HG03442 (cell line): Measurements from ENCODE around the gene EMC7.
"Not testable (repeated sequence)": the region's sequence is repeated elsewhere in the genome, so short reads cannot be mapped to it uniquely, and the experiment has no call there.

Experiments
- ATAC-seq: cut with Tn5 transposase; IDR thresholded peaks from one replicate; pipeline ENCODE4 v1.9.1; 2021; ENCODE audit warnings: mild to moderate bottlenecking, moderate library complexity; ENCODE audit not compliant: unreplicated experiment

Gene EMC7

DNA sequence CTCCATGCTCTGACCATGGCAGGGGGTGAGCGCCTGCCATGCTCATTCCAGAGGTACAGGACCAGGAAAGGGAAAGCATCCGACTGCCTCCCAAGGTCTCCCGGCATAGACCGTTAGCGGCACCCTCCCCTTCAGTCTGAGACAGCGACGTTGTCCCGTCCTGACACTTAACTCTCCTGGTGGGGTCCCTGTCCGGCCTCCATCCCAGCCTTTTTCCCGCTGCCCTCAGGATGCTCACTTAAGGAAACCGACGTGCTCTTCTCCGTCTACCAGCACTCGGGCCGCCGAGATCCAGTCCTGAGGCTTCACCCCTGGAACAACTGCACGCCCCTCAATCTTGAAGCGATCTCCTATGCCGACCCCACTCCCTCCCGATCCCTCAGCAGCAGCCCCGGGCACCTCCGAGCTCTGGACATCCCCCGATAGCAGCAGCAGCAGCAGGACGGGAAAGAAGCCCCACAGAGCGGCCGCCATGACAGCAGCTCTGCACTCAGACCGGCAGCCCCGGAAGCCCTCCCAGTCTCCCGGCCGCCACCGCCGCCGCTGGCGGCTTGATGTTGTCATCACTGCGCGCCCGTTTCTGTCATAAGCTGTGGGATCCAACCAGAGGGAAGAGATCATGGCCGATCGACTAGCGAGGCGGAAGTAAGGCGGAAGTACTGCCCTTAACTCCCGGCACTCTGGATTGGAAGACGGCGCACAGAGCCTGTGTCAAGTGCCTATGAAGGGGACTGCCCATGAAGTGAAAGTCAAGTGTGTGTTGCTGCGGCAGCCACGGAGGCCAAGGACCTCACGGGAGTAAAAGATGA lies at the start of gene EMC7, which contains the start of gene PGBD4:
EMC7 (minus strand) TSS at position 497 of the 809 bp plus-strand sequence; CDS start at position 474, 23 bp downstream.
PGBD4 (plus strand) TSS at position 718 of the 809 bp plus-strand sequence. CDS start 449 bp downstream, outside the sequence.
- peak; percentile 98 for ATAC-seq

DNA sequence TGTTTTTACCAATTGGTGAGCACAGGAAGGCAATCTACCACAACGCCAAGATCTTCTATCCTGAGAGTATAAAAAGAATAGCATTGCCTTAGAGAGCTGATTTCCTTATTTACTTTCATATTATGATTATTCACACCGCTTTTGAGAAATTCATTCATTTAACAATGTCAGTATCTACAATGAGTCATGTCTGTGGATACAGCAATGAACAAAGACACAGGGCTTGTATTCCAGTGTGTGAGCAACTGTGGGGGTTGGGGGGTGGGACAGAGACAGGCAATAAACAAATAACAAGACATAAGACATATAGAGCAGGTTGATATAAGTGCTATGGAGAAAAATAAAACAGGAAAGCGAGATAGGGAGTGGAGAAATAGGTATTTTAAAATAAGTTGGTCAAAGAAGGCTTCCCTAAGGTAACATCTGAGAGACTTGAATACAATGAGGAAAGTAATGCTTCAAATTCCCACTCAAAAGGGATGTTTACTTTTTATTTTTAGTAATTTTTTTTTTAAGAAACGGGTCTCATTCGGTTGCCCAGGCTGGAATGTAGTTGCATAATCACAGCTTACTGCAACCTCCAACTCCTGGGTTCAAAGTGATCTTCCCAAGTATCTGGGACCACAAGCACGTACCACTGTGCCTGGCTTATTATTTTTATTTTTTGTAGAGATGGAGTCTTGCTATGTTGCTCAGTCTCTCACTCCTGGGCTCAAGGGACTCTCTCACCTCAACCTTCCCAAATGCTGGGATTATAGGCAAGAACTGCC lies 45.9 kb upstream of the EMC7 start:
- ATAC-seq = no peak

DNA sequence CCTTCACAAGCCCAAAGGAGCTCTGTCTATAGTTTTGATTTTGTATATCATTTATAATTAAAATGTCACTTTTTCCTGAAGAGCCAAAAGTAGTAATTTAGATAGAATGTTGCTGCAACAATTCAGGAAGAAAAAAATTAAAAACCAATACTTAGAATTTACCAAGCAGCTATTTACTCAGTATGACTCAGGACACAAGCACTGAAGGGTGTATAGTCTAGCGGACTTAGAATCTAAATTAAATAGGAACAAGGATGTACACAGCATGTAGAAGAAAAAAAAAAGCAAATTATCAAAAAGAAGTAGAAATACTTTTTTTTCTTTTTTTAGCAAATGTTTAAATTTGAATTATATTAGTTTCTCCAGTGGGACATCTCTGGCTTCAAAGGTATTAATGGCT lies 31.8 kb upstream of the EMC7 start:
- ATAC-seq = no peak

DNA sequence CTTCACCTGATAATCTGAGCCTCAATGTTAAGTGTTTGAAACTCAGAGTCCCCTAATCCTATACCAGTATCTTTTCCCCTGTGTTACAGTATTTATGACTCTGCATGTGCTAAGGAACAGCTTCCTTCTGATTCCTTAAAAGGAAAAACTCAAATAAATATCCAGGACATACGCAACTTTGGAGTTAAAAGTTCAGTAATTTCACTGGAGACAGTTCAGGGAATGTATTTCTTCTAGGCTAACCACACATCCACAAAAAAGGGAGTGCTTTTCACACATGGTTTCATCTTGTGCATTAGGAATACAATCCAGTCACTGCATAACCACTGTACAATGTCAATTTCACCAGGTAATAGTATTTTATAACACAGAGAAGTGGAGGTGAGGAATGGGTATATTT lies 31.2 kb upstream of the EMC7 start:
- ATAC-seq = no peak

DNA sequence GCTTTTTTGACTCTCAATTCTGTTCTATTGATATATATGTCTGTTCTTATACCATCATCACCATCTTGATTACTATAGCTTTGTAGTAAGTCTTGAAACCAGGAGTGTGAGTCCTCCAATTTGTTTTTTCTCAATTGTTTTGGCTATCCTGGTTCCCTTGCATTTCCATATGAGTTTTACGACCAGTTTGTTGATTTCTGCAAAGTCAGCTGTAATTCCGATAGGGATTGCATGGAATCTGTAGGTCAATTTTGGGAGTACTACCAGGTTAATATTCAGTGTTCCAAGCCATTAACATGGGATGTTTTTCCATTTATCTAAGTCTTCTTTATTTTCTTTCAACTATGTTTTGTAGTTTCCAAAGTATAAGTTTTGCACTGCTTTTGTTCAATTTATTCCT lies 27.2 kb upstream of the EMC7 start:
- no peak for ATAC-seq

DNA sequence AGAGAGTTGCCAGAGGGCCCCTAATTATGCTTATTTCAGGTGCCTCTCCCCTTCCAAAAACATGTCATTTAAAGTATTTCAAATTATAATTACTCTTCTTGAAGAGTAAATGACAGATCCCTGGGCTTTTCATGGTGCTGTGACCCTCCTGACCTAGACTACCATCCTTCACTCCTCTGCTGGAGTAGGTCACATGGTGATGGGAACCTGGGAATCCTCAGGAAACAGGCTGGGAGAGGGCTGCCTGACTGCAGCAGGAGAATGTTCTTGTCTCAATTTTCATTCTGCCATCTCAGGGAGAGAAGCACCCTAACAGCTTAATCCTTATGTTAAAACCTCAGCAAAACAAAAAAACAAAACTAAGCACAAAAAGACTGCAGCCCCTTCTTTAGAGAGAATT lies 24.9 kb upstream of the EMC7 start:
- no peak for ATAC-seq

DNA sequence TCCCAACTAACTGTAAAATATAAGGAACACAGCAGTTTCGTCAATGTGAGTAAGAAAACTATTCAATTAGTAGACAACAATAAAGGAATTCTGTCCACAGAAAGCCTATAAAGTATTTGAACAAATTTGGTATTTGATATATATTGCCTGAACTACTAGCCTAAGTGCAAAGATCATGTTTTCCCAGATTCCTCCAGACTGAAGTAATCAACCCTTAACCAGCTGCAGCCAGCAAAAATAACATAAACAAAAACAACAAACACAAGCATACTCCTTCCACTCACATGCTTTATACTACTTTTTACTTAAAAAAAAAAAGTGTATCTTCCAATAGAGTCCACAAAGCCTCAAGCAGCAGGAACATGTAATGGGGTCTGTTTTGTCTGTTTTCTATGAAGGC lies 24.3 kb upstream of the EMC7 start:
- ATAC-seq = no peak

DNA sequence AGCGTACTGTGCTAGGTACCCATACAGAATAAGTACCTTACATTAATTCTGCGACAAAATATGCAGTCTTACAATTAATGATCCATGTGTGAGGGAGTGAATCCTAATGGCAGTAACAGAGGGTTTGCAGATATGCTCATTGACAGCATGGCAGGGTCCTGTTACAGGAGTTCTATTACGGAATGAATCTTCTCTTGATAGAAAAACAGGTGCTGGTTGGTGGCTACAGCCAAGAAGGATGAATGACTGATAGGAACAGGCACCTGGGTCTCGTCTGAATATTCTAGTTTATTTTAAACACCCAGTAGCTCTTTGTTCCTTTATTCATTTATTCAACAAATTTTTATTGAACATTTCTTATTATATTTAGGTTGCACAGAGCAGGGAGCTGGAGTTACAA lies 23.0 kb upstream of the EMC7 start:
- ATAC-seq = no peak

DNA sequence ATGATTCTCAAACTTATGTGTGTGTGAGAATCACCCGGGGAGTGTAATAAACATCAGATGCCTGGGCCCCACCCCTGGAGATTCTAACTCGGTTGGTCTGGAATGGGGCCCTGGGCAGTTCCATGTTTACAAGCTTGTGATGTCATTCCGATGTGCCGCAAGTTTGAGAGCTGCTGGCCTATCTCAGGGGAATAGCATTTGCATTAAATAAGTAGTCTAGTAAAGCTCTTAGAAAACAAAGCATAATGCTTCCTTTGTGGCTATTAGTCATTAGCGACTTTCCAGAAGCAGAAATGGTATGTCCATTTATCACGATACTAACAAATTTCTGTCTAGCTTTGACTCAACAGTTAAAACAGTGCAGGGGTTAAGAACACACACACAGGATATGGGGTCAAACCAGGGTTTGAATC lies 21.1 kb upstream of the EMC7 start:
- no peak for ATAC-seq

DNA sequence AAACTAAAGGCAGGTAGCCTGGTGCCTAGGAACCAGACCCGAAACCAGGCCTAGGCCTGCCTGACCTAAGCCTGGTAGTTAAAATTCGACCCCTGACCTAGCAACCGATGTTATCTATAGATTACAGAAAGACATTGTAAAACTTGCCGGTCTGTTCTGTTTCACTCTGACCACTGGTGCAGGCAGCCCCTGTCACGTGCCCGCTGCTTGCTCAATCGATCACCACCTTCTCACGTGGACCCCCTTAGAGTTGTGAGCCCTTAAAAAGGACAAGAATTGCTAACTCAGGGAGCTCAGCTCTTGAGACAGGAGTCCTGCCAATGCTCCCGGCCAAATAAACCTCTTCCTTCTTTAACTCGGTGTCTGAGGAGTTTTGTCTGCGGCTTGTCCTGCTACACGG lies 20.1 kb upstream of the EMC7 start:
- ATAC-seq = not testable (repeated sequence)

DNA sequence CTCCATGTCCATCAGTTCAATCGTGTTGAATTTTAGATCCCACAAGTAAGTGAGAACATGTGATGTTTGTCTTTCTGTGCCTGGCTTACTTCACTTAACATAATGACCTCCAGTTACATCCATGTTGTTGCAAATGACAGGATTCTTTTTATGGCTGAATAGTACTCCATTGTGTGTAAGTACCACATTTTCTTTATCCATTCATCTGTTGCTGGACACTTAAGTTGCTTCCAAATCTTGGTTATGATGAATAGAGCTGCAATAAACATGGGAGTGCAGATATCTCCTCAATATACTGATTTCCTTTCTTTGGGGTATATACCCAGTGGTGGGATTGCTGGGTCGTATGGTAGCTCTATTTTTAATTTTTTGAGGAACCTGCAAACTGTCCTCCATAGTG lies 18.8 kb upstream of the EMC7 start:
- not testable (repeated sequence) for ATAC-seq

DNA sequence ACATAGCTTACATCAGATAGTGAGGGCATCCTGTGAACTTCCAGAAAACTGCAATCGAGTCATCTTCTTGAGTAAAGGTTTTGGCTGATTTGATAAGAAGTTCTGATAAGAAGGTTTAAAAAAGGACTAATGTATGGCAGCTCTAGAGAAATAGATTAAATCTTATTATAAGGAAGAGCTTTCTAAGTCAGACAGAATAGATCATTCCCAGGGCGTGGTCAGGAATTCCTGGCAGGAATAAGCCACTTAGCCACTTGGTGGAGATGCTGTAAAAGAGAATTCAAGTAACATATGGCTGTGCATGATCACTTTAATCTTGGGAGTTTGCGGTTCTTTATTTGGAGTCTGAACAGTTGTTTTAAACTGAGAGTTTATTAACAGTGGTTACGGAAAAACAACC lies 17.6 kb upstream of the EMC7 start:
- ATAC-seq = no peak

DNA sequence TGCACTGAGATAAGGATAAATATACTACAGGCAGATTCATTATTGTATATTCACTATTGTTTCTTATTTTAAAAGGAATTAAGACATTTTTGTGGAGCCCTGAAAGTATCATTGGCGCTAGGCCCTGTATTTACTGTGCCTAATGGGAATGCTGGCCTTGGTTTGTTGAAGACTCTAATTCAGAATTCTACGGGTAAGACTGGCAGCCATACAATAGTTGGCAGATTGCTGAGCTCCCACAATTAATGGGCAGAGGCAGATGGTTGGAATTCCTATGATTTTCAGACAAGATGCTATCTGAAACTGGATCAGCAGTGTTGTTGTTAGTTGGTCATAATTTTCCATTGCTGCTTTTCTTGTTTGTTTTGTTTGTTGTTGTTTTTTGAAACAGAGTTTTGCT lies 15.0 kb upstream of the EMC7 start:
- ATAC-seq = no peak

DNA sequence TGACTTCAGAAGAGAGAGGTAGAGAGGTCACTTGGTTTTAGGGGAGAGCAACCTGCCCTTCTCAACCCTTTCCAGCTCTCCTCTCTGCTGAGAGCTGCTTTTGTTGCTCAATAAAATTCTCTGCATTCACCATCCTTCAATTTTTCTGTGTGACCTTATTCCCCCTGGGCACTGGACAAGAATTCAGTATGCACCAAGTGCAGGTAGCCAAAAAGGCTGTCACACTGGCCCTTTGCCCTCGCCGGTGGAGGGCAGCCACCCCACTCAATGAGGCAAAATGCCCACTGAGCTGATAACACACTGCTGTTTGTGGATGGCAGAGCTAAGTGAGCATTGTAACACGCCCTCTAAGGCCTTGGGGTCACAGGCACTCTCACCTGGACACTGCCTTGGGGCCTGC lies 13.1 kb upstream of the EMC7 start:
- ATAC-seq = no peak

DNA sequence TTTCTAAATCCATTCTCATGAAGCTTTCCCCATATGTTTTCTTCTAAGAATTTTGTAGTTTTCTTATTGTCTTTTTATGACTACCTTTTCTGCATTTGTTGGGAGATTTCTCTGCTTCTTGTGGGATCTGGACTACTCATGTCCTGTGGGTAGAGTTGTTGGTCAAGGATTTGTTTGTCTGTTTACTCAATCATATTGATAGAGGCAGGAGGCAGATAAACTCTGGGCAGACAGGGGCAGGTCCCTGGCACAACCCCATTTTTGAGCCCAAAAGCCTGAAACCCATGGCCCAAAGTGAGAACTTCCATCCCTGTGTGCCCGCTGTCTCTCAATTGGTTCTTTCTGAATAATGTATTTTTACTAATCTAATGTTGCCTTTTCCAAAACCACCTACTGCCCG lies 12.6 kb upstream of the EMC7 start:
- no peak for ATAC-seq

DNA sequence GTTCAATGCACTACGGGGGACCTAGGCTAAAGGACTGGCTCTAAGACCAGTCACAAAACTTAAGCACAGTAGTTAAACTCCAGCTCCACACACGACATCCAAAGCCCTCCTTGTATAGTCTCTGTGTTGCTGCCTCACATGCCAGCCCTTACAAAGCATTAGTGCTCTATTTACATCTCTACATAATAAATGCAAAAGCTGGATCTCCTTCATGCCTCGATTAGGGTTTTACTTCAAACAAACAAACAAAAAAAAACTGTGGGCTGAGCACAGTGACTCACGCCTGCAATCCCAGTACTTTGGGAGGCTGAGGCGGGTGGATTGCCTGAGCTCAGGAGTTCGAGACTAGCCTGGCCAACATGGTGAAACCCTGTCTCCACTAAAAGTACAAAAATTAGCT lies 9.8 kb upstream of the EMC7 start:
- ATAC-seq = no peak

DNA sequence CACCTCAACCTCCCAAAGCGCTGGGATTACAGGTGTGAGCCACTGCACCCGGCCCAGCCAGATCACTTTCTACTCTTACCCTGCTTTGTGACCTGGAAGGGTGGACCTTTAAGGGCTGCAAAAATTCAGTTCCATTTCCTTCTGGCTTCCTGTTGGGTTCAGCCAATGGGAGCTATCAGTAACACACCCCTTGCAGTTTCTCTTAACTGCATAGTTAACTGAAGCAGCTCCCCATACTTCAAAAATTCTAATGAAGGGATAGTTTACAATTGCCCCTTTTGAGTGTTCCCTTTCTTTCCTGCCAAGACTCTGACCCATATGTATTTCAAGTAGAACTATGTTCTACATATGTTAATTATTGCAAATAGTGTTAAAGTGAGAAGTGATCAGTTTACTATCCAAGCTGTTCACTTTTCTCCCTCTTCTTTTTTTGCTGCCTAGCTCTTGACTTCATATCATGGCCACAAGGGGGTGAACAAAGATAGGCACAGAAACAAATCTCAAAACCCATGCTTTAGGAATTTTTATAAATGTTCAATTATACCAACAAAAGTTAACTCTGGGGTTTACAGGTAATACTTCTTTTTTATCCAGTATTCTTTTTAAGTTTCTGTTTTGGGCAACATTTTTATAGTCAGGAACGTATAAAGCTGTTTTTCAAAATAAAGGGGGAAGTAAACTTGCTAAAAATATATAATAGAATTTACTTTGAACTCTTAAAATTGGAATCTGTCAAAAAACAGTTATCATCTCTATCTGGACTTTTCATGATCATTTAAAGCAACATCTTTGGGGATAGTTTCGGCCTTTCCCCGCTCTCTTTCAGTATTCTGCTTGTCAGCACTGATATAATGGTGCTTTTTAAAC lies 8.4 kb upstream of the EMC7 start:
- no peak for ATAC-seq

DNA sequence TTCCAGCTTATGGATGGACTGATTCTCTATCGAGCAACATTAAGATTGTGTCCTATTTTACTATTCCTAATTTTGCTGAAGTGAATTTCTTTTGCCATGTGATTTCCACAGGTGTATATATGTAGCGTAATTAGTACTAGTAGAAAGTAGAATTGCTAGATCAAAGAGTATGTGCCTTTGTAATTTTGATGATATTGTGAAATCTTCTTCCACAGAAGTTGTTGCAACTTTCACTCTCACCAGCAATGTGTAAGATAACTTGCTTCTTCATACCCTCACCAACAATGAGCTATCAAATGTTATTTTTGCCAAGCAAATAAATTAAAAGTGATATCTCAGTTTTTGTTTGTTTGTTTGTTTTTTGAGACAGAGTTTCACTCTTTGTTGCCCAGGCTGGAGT lies 5.7 kb upstream of the EMC7 start:
- ATAC-seq = no peak

DNA sequence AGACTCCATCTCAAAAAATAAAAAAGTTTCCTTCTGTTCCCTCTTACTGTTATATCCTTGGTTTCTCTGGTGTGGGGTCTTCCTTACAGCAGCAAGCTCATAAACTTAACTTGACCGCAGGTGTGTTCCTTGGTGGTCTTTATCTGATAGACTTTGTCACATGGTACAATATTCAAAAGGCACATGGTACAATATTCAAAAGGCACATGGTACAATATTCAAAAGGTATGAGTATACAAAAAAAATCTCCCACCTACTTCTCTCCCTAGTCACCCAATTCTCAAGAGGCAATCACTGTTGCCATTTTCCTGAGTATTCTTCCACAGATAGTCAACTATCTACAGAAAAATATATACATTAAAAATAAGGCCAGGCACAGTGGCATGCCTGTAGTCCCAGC lies 4.8 kb upstream of the EMC7 start:
- ATAC-seq = no peak

DNA sequence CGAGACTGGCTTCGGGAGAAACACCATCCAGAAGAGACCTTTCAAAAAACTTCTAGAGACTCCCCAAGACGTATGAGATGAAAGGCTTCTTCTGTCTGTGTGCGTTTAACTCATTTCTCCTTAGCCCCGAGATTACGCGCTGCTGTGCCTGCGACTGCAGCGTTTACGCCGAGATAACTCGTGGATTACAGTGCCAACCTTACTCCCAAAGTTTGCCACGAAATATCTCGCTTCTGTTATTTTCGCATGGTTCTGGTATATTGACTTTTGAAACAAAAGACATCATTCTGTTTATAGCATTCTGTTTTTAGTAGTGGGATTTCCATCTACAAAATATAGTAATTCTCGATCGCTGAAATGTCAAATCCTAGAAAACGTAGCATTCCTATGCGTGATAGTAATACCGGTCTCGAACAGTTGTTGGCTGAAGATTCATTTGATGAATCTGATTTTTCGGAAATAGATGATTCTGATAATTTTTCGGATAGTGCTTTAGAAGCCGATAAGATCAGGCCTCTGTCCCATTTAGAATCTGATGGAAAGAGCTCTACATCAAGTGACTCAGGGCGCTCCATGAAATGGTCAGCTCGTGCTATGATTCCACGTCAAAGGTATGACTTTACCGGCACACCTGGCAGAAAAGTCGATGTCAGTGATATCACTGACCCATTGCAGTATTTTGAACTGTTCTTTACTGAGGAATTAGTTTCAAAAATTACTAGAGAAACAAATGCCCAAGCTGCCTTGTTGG lies 688 bp upstream of the EMC7 start:
- ATAC-seq = no peak

DNA sequence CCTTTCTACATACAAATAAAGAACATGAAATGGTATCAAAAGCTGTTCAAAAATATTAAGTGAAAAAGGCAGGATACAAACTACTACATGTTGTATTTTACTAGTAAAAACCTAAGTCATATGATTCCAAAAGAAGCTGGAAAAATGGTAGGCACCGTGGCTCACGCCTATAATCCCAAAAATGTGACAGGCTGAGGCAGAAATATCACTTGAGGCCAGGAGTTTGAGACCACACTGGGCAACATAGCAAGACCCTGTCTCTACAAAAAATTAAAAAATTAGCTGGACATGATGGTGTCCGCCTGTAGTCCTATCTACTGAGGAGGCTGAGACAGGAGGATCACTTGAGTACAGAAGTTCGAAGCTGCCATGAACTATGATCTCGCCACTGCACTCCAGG lies 1.7 kb downstream of the EMC7 start:
- no peak for ATAC-seq
